KMS-11 (cell line): ENCODE measurements around the gene B3GNT7.

Source experiments
- H2AFZ ChIP-seq: fragments of 200-600 bp; sonication (generic); 2 replicates; pipeline ENCODE4 v1.6.1; 2016; ENCODE audit warnings: antibody characterized with exemption, mixed run types, low read depth
- H3K27ac ChIP-seq: fragments of 200-600 bp; sonication (generic); 2 replicates; pipeline ENCODE4 v1.6.1; 2016; ENCODE audit warnings: mild to moderate bottlenecking, mixed run types
- H3K27me3 ChIP-seq: fragments of 200-600 bp; sonication (generic); 2 replicates; pipeline ENCODE4 v1.6.1; 2017; ENCODE audit warnings: mild to moderate bottlenecking, low read depth, mixed run types, moderate library complexity; ENCODE audit not compliant: insufficient read depth
- H3K36me3 ChIP-seq: fragments of 200-600 bp; sonication (generic); 2 replicates; pipeline ENCODE4 v1.6.1; 2017; ENCODE audit warnings: mild to moderate bottlenecking, mixed run types; ENCODE audit not compliant: insufficient read depth
- H3K4me1 ChIP-seq: fragments of 200-600 bp; sonication (generic); 2 replicates; pipeline ENCODE4 v1.6.1; 2016; ENCODE audit warnings: mild to moderate bottlenecking, low read depth, mixed run types; ENCODE audit not compliant: poor library complexity, severe bottlenecking
- H3K4me2 ChIP-seq: fragments of 200-600 bp; sonication (generic); 2 replicates; pipeline ENCODE4 v1.7.0; 2016; ENCODE audit warnings: mild to moderate bottlenecking, mixed run types
- H3K4me3 ChIP-seq: fragments of 200-600 bp; sonication (generic); IDR thresholded peaks from 2 replicates; pipeline ENCODE4 v1.6.1; 2017; ENCODE audit warnings: low read depth, low read length, mixed read lengths; ENCODE audit not compliant: insufficient read depth
- H3K79me2 ChIP-seq: fragments of 200-600 bp; sonication (generic); 2 replicates; pipeline ENCODE4 v1.6.1; 2016; ENCODE audit warnings: low read depth, mixed run types; ENCODE audit not compliant: insufficient read depth
- H3K9ac ChIP-seq: fragments of 200-600 bp; sonication (generic); 2 replicates; pipeline ENCODE4 v1.6.1; 2016; ENCODE audit warnings: mild to moderate bottlenecking, mixed run types
- H4K20me1 ChIP-seq: fragments of 200-600 bp; sonication (generic); 2 replicates; pipeline ENCODE4 v1.6.1; 2016; ENCODE audit warnings: mild to moderate bottlenecking, mixed run types; ENCODE audit not compliant: insufficient read depth
- TF ChIP-seq, protein P1 (sequence below): fragments of 200-600 bp; sonication (generic); conservative IDR thresholded peaks from 2 replicates; pipeline ENCODE4 v1.6.1; 2017; ENCODE audit warnings: low read depth, mild to moderate bottlenecking, antibody characterized with exemption, low read length, moderate library complexity, mixed read lengths

B3GNT7 gene

DNA sequence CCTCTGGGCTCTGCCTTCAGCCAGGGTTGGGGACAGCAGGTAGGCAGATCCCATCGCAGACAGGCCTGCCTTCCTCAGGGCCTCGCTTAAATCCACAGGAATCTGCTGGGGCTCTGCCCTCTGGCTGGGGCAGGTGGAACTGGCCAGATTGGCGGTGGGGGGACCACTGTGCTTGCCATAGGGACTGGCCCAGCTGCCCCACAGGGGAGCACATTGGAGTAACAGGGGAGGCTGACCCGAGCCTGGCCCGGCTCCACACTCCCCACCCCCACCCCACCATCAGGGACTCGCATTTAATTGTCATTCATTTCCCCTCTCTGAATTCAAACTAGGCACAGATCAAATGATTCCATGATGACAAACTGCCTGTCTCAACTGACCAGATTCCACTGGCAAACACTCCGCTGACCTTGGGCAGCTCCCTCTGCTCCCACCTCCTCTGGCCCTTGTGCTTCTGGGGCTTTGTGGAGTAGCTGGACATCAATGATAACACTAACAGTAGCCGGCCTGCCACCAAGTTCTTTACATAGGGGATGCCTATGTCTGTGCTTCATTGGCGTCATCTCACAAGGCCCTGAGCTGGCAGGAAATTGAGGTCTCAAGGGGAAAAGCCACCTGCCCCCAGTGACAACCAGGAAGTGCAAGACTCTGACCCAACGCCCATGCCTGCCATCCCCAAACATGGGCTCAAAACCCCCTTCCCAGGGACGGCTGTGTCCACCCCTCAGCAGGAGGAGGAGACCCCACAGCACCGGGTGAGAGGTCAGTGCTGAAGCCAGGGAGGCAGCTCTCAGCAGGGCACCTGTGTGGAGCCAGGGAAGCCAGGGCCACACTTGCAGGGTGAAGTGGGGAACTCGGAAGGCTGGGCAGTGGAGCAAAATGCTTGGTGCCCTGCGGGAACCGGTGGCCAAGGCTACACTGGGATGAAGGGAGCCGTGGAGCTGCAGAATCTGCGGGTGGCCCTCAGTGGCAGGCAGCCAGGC lies 2.1 kb upstream of the B3GNT7 start:
- Histone ChIP-seq H3K27ac (no peak overlapping the region), H3K36me3 (no peaks in the 10 kb centered on the region), H2AFZ (no peak overlapping the region), H3K4me1 (peaks cover 5% of the 10 kb centered on the region), H3K79me2 (no peaks in the 10 kb centered on the region), H3K27me3 (no peaks in the 10 kb centered on the region), H3K4me3 (no peak overlapping the region), H4K20me1 (no peaks in the 10 kb centered on the region), H3K9ac (no peak overlapping the region), H3K4me2 (no peak overlapping the region)
- TF ChIP-seq, protein P1, sequence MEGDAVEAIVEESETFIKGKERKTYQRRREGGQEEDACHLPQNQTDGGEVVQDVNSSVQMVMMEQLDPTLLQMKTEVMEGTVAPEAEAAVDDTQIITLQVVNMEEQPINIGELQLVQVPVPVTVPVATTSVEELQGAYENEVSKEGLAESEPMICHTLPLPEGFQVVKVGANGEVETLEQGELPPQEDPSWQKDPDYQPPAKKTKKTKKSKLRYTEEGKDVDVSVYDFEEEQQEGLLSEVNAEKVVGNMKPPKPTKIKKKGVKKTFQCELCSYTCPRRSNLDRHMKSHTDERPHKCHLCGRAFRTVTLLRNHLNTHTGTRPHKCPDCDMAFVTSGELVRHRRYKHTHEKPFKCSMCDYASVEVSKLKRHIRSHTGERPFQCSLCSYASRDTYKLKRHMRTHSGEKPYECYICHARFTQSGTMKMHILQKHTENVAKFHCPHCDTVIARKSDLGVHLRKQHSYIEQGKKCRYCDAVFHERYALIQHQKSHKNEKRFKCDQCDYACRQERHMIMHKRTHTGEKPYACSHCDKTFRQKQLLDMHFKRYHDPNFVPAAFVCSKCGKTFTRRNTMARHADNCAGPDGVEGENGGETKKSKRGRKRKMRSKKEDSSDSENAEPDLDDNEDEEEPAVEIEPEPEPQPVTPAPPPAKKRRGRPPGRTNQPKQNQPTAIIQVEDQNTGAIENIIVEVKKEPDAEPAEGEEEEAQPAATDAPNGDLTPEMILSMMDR = no peak

DNA sequence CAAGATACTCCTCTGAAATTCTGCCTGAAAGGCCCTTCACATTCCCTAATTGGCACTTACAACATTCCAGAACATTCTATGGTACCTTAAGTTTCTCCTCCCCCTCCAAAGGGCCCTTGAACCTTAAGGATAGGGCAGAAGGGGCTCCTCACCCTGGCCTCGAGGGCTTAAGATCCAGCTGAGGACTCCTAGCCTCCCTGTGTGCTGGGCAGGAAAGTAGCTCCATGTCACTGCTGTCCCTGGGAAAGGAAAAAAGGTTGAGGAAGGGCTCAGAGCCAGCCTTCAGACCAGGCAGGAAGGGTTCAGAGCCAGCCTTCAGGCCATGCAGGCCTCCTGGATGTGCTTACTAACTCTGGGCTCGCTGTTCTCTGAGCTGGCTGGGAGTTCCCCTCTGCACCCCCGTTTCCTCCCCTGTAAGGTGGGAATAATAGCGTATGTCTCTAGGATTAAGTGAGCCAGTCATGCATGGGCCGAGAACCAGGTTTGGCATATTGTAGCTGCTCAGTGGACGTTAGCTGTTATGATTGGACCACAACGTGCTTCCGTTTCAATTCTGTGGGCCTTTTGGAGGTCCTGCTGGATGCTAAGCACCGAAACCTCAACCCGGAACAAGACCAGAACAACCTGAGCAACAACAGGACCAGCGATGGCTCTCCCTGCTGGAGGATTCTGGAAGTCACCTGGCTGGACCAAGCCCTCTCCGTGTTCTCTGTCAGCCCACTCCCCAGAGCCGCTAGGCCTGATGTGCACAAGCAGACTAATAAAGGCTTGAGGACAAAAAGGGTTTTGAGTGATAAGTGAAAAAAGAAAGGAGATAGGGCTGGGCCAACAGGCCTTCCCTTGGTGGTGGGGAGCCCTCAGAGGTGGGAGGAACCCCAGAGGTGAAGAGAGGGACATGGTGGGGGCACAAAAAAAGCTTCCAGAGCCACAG lies 1.0 kb upstream of the B3GNT7 start:
- Histone ChIP-seq H3K9ac (no peak overlapping the region), H4K20me1 (no peaks in the 10 kb centered on the region), H3K4me3 (no peak overlapping the region), H3K27ac (no peak overlapping the region), H3K79me2 (no peaks in the 10 kb centered on the region), H3K27me3 (no peaks in the 10 kb centered on the region), H2AFZ (no peak overlapping the region), H3K4me1 (peaks cover 5% of the 10 kb centered on the region), H3K36me3 (no peaks in the 10 kb centered on the region), H3K4me2 (no peak overlapping the region)
- TF ChIP-seq, protein P1 = no peak

DNA sequence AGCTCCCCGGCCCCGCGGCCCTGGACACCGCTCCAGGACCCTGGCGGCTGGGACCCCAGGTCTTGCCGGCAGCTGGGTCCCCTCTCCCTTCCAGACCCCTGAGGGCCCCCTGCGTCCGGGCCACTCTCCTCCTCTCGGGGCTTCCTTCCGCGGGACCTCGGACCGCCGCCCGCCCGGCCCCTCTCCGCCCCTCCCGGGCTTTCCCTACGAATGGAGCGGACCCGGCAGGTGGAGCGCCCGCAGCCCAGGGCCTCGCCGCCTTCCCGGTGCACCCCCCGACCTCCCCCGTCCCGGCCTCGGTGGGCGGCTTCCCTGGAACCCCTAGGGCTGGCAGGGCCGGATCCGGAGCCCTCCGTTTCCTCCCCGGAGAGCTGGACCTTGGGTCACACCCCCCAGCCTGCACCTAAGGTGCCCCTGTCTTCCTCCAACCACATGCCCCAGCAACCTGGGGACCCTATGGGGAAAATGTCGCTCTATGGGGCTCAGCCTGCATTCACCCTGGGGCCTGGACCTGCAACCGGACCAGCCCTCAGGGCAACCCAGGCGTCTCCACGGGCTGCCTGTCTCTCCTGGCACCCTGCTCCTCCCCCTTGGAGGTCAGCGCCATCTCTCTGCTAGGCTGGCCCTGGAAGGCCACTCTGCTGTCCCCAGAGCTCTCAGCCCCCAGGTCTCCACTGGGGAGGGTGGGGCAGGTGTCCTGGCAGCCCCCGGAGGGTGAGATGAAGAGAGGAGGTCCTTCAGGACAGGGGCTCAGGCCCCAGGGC lies 730 bp downstream of the B3GNT7 start:
- no peak overlapping the region for H2AFZ ChIP-seq

More for the DNA sequence above, 730 bp downstream of the B3GNT7 start:
- no peak overlapping the region for H3K9ac ChIP-seq
- peaks cover 5% of the 10 kb centered on the region for H3K4me1 ChIP-seq
- no peaks in the 10 kb centered on the region for H3K79me2 ChIP-seq
- TF ChIP-seq, protein P1 = no peak
- no peaks in the 10 kb centered on the region for H3K27me3 ChIP-seq
- H3K4me2 ChIP-seq = no peak overlapping the region
- H3K4me3 ChIP-seq = no peak overlapping the region
- no peaks in the 10 kb centered on the region for H4K20me1 ChIP-seq
- H3K36me3 ChIP-seq = no peaks in the 10 kb centered on the region
- H3K27ac ChIP-seq = no peak overlapping the region
